Dermis microvascular lymphatic vessel endothelial cell (primary cell): ENCODE measurements around the gene GALNT10. TPM values are rescaled to one million over a fixed set of nuclear protein-coding genes. Genes with fewer than 3 reads are reported as not detected.

Experiments used
- DNase-seq, 2 donors: peaks; one replicate each; pipeline versions ENCODE4 v3.0.0 to v3.0.0-alpha.2; 2010; ENCODE audit warnings: low read depth in 2 of 2
- total RNA-seq: library from RNA; depleted of rRNA; stranded (reverse); fragments of >200 nt; gene quantifications from 2 replicates; pipeline ENCODE4 v1.2.1, GENCODE V29; 2014

Gene GALNT10
- total RNA-seq, 1 donor from 2014 or later = 26.6 TPM

DNA sequence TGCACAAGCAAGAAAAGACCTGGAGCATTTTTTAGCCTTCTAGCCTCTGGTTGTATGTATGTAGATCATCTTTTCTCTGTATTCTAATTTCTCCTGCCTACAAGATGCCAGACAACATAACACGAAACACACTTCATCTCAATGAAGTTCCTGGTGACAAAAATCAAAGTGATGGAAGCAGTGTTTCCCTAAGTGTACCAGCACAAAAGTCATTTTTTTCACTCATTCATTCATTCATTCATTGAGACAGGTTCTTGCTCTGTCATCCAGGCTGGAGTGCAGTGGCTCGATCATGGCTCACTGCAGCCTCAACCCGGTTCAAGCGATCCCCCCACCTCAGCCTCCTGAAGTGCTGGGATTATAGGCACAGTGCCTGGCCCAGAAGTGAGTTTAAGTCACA is 183.7 kb downstream of the GALNT10 start:
- no peak for DNase-seq

DNA sequence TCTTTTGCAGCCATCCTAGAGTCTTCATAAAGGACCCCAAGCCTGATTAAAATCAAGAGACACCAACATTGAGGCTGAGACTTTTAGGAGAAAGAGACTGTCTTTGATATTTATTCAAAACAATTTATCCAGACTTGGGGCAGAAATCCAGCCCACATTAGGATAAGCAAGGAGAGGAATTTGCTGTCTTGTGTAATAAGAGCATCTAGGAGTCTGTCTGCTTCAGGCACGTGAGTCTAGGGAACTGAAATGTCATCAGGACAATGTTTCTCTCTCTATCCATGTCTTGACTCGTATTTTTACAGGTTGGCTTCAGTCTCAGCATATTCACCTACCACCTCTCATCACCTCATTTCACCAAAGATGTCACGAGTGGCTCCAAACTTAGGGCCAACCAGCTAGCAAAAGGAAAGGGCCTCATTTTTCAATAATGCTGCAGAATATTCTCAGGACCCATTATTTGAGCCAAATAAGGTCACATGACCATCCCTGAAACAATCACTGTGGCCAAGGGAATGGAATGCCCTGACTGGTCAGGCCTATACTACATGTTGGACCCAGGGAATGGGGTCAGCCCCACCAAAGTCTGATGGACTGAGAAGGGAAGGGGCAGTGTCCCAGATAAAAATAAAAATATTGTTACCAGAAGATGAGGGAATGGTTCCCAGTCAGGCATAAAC is 184.9 kb downstream of the GALNT10 start:
- DNase-seq = no peak

DNA sequence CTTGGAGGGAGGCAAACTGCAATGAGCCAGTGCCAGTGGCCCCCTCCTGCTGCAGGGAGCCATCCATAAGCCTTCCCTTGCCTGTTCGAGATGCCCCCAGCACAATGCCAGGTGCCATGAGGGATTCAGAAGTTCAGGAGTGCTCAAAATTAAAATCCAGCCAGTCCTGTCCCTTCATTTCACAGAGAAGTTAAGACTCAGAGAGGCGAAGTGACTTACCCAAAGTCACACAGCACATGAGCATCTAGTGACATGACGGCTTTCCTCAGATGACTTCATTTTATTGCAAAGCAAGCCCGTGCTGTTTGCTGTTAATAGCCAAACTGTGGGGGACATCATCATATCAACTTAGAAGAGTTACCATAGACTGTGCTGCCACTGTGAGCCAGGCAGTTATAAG is 185.9 kb downstream of the GALNT10 start:
- no peak for DNase-seq

DNA sequence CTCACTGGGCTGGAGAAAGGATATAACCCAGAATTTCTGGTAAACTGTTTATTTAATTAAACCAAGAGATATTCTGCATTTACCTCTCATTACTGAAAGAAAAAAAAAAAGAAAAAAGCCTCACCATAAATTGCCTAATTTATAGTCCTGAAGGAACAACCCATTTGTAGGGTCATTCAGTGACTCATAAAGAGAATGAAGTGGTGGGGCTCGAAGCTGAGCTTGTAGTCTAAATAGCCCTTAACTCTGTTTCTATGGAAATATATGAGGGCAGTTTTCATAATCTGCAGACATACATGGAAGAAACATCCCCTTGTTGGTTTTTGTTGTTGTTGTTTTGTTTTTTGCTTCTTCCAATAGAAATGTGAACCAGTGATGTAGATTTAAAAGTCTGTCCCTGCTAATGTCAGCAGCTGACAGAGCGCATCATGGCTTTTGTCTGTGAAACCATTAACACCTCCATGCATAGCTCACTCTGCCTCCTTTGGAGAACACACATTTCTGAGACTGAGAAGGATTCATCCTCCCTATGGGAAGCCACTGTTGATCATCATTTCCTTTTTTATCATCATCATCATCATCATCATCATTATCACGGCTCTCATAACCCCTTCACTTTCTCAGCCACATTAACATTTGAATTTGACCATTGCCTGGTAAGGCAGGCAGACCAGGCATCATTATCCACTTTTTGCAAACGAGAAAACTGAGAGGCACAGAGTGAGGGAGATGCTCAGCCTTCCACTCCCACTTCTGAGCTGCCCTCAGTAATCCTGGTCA is 187.4 kb downstream of the GALNT10 start:
- no peak for DNase-seq

DNA sequence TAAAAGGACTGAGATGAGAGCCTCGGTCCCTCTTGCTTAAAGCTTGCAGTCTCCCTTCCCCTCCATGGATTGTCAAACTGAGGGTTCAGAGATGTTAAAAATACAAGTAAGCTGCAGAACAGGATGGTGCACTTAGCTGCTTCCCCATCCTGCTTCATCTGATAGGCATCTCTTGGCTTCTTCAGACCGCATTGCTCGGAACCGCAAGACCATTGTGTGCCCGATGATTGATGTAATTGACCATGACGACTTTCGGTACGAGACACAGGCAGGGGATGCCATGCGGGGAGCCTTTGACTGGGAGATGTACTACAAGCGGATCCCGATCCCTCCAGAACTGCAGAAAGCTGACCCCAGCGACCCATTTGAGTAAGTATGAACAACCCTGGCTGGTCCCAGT is 189.7 kb downstream of the GALNT10 start:
- DNase-seq = no peak

DNA sequence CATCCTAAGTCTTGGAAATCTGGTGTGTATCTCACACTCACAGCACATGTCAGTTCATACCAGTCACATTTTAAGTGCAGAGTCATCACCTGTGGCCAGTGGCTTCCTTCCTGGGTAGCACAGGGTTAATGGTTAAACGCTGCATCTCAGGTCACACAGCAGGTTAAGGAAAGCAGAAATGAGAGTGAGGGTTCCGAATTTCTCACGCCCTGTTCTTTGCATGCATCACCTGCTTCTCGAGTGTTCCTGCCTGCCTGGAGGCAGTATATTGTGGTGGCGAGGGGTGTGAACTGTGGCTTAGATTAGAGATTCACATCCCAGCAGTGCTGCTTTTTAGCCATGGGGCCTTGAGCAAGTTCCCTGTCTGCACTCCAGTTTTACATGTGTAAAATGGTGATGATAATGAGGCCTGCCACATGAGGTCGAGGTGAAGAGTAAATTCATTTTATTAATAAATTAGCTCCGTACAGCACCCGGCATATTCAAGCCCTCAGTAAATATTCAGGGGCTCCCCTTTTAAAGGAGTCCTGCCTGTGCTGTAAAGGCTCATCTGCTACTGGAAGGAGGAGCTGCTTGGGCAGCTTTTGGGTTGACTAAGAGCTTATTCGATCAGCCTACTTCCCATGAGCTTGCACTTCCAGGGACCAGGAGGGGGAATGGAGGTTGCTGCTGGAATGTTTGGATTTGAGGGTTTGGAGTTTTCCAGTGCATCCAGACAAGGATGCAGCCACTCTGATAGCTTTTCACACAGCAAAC is 194.1 kb downstream of the GALNT10 start:
- no peak for DNase-seq

DNA sequence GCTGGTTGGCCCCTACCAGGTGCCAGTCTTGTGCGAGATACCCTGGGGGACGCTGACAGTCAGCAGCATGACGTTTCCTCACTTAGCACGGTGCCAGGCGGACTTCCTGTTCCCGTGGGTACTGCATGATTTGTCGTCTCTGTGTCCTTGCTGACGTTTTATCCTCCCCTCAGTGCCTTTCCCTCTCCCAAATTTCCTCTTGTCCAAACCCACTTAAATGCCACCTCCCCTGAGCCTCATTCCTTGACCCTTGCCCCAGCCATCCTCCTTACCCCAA is 194.6 kb downstream of the GALNT10 start:
- DNase-seq = peak in 1 of 2 donors; percentile 26

DNA sequence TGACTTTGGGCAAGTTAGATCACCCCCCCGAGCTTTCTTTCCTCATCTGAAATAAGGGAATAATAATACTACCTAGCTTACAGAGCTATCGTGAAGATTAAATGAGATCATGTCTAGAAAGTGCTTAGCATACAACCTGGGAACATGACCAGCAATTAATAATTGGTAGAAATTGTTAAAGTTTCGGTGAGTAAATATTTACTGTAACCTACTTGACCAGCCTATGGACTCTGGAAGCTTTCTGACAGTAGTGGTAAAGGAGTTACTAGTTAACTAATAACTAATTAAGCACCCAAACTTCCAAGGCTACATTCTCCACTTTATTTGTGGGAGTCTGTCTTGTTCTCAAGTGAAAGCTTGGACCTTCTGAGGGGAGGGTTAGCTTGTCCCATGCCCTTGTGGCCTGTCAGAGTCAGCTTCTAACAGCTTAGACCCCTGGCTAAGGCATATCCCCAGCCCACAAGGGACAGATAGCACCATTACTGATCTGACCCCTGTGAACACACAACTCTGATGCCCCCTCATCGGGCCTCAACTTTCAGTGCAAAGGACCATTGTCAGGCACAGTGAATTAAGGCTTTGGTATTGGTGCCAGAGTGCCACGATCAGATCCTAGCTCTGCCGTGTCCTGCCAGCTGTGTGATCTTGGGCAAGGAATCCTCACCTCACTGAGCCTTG is 196.6 kb downstream of the GALNT10 start:
- no peak for DNase-seq

DNA sequence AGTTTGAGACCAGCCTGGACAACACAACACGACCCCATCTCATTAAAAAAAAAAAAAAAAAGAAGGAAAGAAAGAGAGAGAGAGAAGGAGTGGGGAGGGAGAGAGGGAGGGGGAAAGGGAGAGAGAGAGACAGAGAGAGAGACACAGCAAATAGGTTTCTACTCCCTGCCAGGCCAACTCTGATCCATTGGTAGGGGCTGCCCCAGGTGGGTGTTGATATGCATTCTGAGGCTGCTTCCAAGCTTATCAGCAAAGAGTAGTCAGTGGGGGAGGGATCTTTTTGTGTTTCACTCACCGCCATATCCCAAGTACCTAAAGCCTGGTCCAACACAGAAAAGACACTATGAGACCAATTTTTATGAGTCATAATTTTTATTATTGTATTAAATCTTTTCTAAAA is 198.3 kb downstream of the GALNT10 start:
- DNase-seq = no peak

DNA sequence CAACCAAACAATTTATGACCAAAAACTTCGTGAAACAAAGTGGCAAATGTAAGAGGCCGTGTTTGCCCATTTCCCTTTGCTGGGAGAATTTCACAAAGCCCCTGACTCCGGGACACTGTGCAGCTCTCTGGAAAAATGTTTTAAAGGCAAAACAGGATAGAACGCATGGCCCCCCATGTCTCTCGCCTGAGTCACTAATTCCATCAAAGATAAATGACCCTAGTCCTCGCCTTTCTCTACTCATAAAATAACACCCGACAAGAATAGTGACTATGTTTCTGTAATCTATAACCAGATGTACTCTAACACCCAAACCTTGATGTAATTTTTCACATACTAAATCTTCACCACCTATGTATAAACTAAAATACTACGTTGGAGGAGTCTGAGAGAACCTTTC is 199.6 kb downstream of the GALNT10 start:
- peak in 1 of 2 donors; percentile 69 for DNase-seq

DNA sequence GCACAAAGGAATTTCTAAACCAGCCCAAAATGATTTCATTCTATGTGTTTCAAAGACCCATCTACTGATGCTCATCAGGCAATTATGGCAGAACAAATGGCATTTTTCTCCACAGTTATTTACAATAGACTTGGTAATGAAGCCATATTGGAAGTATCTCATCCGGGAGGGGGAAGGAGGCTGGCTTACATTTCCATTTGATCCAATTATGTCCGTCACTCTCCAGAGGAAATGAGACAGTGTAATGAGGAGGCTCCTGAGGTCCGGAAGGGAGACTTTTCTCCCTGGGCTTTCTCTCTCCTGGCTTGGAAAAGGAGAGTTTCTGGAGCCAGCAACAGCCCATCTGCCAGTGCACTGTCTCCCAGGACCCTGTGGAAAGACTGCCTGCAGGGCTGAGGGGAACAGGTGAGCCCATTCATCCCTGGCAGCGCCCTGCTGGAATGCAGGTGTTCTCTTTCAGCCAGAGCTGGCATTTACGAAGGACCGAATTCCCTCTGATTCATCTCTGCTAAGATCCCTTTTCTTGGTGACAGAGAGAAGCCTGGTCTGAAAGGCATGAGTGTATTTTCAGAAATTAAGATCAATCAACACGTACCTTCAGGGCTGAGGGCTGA is 200.3 kb downstream of the GALNT10 start:
- no peak for DNase-seq

DNA sequence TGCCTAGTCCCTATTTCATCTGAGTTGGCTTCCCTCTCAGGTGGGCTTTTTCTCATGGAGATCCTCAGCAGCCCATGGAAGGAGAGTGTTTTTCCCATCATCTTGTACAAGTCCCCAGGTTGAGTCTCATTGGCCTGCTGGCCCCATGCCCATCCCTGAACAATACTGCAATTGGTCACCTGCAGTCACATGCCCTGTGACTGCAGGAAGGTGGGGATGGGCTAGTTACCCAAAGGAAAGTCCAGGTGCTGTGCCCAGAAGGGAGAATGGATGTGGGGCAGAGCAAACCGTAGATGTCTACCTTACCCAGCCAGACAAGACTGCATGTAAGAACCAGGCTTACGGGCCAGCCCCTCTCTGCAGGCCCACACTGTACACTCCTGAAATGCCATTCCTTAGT is 201.3 kb downstream of the GALNT10 start:
- DNase-seq = no peak

DNA sequence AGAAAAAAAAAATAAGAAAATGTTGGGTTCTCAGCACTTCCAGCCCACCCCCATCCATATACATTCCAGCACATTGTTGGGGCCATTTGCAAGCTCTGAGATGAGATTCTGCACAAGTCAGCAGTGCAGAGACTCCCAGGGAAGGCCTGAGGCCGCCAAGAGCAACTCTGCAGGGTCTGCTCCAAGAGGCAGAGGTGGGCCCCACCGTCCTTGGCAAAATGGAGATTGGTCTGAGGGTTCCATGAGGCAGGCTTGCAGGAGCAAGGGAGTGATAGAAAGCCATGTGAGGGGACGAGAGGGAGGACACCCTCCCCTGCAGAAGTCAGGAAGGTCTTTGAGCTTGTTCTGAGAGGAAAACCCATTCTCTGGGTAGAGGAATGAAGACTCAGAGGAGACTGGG is 203.3 kb downstream of the GALNT10 start:
- DNase-seq = no peak

DNA sequence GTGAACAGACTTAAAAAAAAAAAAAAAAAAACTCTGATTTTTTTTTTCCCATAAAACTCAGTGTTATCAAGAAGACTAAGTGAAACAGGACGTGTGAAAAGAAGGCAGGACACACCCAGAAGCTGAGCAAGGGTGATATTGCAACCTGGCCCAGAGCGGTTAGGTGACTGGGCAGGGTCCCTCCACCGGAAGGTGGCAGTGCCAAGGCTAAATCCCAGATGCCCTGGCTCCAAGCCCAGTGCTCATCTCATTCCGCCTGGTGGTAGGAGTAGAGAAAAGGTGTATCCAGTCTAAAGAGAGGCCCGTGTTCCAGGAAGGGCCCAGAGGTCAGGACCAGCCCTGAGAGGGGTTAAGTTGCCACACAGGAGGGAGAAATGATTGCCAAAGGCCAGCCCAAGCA is 203.8 kb downstream of the GALNT10 start:
- DNase-seq = peak; percentile 14 to 21

DNA sequence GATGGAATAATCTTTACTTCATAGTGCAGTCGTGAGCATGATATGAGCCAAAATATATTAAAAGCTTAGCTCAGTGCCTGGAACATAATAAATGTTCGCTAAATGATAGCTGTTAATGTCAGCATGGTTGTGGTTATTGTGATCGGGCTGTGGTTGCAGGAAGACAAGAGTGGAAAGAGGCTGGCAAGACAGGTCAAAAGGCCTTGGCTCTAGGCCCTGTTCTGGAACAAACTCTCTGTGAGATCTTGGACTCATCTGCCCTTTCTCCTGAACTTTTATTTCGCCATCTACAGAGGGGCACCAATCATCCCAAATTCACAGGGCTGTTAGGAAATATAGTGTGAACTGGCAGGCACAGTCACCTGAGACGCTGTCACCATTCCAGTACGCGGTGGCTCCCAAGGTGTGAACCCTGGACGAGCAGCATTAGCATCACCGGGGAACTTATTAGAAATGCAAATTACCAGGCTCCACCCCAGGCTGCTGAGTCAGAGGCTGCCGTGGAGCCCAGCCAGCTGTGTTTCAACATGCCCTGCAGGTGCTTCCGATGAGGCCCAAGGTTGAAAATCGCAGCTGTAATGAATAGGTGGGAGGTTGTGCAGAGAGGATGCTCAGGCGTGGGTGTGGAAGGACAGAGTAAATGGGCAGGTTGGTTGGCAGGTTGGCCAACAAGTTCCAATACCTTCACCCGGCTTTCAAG is 205.0 kb downstream of the GALNT10 start:
- peak in 1 of 2 donors; percentile 61 for DNase-seq

DNA sequence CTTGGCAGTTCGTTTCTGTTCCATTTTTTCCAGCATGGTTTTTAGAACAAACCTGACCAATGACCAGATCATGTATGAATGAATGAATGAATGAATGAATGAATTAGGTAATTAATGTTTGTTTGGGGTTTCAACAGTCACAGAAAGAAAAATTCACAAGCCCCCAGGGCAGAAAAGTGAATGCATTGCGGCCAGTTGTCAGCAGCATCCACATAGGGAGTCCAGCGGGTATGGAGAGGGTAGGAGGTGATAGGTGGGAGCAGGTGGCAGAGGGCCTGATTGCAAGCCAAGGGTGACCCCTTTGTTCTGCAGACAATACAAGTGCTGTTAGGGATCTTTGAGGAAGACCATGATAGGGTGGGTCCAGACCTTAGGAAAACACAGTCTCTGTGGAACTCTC is 205.6 kb downstream of the GALNT10 start:
- no peak for DNase-seq

DNA sequence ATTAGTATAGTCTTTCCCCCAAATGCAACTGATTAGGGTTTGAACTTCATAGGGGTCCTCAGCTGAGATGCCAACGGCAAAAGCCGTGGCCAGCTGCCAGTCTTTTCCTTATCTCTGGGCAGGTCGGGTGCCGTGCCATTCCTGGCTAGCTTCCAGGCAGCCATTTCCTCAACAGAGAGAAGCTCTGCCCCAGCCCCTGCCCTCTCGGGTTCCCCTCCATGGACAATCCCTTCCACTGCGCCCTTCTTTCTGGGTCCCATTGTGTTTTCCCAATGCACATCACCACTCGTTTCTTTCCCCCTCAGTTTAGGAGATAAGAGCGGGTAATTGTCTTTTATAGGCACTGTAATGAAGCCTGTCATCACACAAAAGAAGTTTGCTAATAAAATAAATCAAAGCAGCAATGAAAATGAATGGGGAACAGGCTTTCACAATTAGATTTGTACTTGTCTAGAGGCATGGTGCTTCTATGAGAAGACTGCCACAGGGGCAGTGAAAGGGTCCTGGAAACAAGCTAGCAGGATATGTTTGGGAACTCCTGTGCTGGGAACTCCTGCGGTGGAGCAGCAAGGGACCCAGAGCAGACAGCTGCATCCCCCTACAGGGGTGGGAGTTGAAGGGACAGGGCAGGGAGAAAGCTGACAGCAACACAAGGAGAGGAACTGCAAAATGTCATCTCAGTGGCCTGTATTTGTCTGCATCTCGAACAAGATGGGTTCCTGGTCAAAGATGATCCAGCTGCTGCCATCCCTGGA is 207.3 kb downstream of the GALNT10 start:
- peak in 1 of 2 donors; percentile 64 for DNase-seq

DNA sequence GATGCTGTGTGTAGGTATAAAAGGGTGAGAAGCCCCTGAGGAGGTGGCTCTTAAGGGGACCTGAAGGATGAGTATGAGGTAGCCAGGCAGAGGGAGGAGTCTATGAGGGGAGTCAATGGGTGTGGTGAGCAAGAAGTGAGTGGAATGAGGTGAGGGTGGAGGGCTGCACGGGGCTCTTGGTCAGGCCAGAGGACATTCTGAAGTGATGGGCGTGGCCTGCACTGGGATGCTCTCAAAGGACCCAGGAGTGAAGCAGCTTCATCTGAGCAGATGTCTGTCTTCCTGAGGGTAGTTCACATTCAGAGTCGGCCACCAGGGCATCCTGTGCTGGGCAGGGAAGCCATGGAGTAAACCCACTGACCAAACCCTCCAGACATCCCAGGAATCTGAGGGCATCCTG is 210.1 kb downstream of the GALNT10 start:
- no peak for DNase-seq

DNA sequence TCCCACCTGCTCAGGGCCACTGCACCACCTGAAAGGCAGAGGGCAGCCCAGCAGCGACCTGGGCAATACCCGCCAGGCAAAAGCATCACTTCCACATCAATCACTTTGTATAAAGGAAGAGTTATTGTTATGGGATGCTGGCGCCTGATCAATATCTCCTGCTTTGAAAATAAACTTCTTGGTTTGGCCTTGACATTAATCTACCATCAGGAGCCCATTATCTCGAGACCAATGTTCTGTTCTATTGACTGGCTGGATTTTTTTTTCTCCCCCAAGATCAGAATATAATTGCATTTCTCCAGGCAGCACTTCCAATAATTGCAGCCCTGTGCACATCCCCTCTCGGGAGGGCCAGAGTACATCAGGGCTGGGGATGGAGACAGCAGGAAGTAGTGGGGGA is 210.8 kb downstream of the GALNT10 start:
- DNase-seq = no peak

DNA sequence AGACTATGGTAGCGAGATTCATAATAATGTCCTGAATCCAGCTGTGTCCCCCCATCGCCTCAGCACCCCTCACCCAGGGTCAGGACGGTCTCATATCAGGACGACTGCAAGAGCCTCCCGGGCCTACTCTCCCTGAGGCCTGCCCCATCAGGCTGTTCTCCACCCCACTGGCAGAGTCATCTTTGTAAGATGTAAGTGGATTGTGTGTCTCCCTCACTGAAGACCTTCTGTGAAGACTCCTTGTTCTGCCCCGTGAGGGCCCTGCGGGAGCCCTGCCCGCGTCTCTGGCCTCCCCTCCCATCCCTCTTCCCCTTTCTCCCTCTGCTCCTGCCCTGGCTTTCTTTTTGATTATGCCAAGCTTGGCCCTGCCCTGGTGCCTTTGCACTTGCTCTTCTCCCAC is 211.4 kb downstream of the GALNT10 start:
- no peak for DNase-seq
